H9 (cell line): ENCODE measurements around the gene LSS. TPM values are rescaled to one million over a fixed set of nuclear protein-coding genes. Genes with fewer than 3 reads are reported as not detected.
"Not testable (repeated sequence)": the region's sequence is repeated elsewhere in the genome, so short reads cannot be mapped to it uniquely, and the experiment has no call there.

Experiments used
- DNase-seq: peaks from one replicate; pipeline ENCODE4 v3.0.0-alpha.2; 2017
- H2AFZ ChIP-seq: one replicate; pipeline ENCODE4 v1.6.1; 2013; ENCODE audit warnings: mild to moderate bottlenecking, low read length, control low read depth, moderate library complexity
- H2AK5ac ChIP-seq: 2 replicates; pipeline ENCODE4 v1.6.1; 2013; ENCODE audit warnings: low read length, control low read depth, mixed read lengths; ENCODE audit not compliant: insufficient read length
- H2BK120ac ChIP-seq: one replicate; pipeline ENCODE4 v1.6.1; 2013; ENCODE audit warnings: low read depth, mild to moderate bottlenecking, low read length, control low read depth, inconsistent platforms; ENCODE audit not compliant: poor library complexity, severe bottlenecking
- H2BK12ac ChIP-seq: 2 replicates; pipeline ENCODE4 v1.6.1; 2013; ENCODE audit warnings: low read length, control low read depth, mixed read lengths, low read depth; ENCODE audit not compliant: insufficient read length
- H2BK15ac ChIP-seq: 2 replicates; pipeline ENCODE4 v1.6.1; 2013; ENCODE audit warnings: low read depth, low read length, control low read depth
- H2BK20ac ChIP-seq: one replicate; pipeline ENCODE4 v1.6.1; 2013; ENCODE audit warnings: low read depth, mild to moderate bottlenecking, low read length, control low read depth, inconsistent platforms; ENCODE audit not compliant: poor library complexity, severe bottlenecking
- H2BK5ac ChIP-seq: 2 replicates; pipeline ENCODE4 v1.6.1; 2013; ENCODE audit warnings: low read length, control low read depth, mixed read lengths; ENCODE audit not compliant: insufficient read length
- H3K14ac ChIP-seq: 2 replicates; pipeline ENCODE4 v1.6.1; 2013; ENCODE audit warnings: low read length, control low read depth; ENCODE audit not compliant: insufficient read depth
- H3K18ac ChIP-seq: 2 replicates; pipeline ENCODE4 v1.6.1; 2013; ENCODE audit warnings: low read depth, mild to moderate bottlenecking, mixed read lengths, low read length, control low read depth; ENCODE audit not compliant: insufficient read length
- H3K23ac ChIP-seq: 2 replicates; pipeline ENCODE4 v1.6.1; 2013; ENCODE audit warnings: low read length, control low read depth, mixed read lengths, low read depth; ENCODE audit not compliant: insufficient read length
- H3K23me2 ChIP-seq: 2 replicates; pipeline ENCODE4 v1.6.1; 2013; ENCODE audit warnings: low read depth, mild to moderate bottlenecking, mixed read lengths, low read length, control low read depth; ENCODE audit not compliant: insufficient read length, poor library complexity, severe bottlenecking
- H3K27ac ChIP-seq: 2 replicates; pipeline ENCODE4 v1.5.1; 2013; ENCODE audit warnings: low read length, control low read depth, mixed read lengths, low read depth; ENCODE audit not compliant: insufficient read length
- H3K27me3 ChIP-seq: 2 replicates; pipeline ENCODE4 v1.6.1; 2013; ENCODE audit warnings: low read length, control low read depth, inconsistent platforms; ENCODE audit not compliant: insufficient read depth
- H3K4ac ChIP-seq: 2 replicates; pipeline ENCODE4 v1.6.1; 2013; ENCODE audit warnings: low read depth, mild to moderate bottlenecking, control low read depth, inconsistent platforms, low read length, moderate library complexity
- H3K4me1 ChIP-seq: 2 replicates; pipeline ENCODE4 v1.6.1; 2013; ENCODE audit warnings: low read length, control low read depth, inconsistent platforms; ENCODE audit not compliant: insufficient read depth
- H3K4me2 ChIP-seq: 2 replicates; pipeline ENCODE4 v1.6.1; 2013; ENCODE audit warnings: low read length, control low read depth, mixed read lengths; ENCODE audit not compliant: insufficient read length, insufficient read depth
- H3K56ac ChIP-seq: 2 replicates; pipeline ENCODE4 v1.6.1; 2013; ENCODE audit warnings: low read depth, mild to moderate bottlenecking, mixed read lengths, low read length, control low read depth; ENCODE audit not compliant: insufficient read length
- H3K79me1 ChIP-seq: 2 replicates; pipeline ENCODE4 v1.6.1; 2013; ENCODE audit warnings: low read depth, mild to moderate bottlenecking, moderate library complexity, low read length, control low read depth, inconsistent platforms; ENCODE audit not compliant: insufficient read depth, poor library complexity, severe bottlenecking
- H3K79me2 ChIP-seq: 2 replicates; pipeline ENCODE4 v1.6.1; 2013; ENCODE audit warnings: low read length, control low read depth, inconsistent platforms; ENCODE audit not compliant: insufficient read depth
- H3K9ac ChIP-seq: 2 replicates; pipeline ENCODE4 v1.6.1; 2013; ENCODE audit warnings: low read length, control low read depth, mixed read lengths; ENCODE audit not compliant: insufficient read length; ENCODE audit errors: extremely low read depth
- H3K9me3 ChIP-seq: one replicate; pipeline ENCODE4 v1.6.1; 2013; ENCODE audit warnings: low read depth, low read length, inconsistent platforms; ENCODE audit not compliant: control insufficient read depth
- H3T11ph ChIP-seq: one replicate; pipeline ENCODE4 v1.6.1; 2013; ENCODE audit warnings: mild to moderate bottlenecking, low read length, control low read depth, inconsistent platforms
- H4K20me1 ChIP-seq: one replicate; pipeline ENCODE4 v1.6.1; 2013; ENCODE audit not compliant: control insufficient read depth, insufficient read length, insufficient read depth
- H4K5ac ChIP-seq: 2 replicates; pipeline ENCODE4 v1.6.1; 2013; ENCODE audit warnings: low read depth, mild to moderate bottlenecking, mixed read lengths, low read length, control low read depth; ENCODE audit not compliant: insufficient read length
- H4K8ac ChIP-seq: replicated peaks from 2 replicates; pipeline ENCODE4 v1.6.1; 2013; ENCODE audit warnings: low read length, control low read depth, mixed read lengths, low read depth; ENCODE audit not compliant: insufficient read length
- H4K91ac ChIP-seq: 2 replicates; pipeline ENCODE4 v1.6.1; 2013; ENCODE audit warnings: low read depth, mild to moderate bottlenecking, moderate library complexity, mixed read lengths, low read length, control low read depth; ENCODE audit not compliant: insufficient read length
- H3K27ac Mint-ChIP-seq, 3 experiments: 2 replicates in 2 of 3; 3 replicates in 1 of 3; pipeline ENCODE4 v1.8.0; 2020 to 2021; ENCODE audit warnings: mixed read lengths in 3 of 3, mild to moderate bottlenecking in 1 of 3, moderate library complexity in 1 of 3
- H3K27me3 Mint-ChIP-seq: 2 replicates; pipeline ENCODE4 v1.8.0; 2021; ENCODE audit warnings: low read depth, mild to moderate bottlenecking, moderate library complexity, mixed read lengths
- H3K36me3 Mint-ChIP-seq, 3 experiments: 2 replicates in 2 of 3; 3 replicates in 1 of 3; pipeline ENCODE4 v1.8.0; 2020 to 2021; ENCODE audit warnings: low read depth in 3 of 3, mixed read lengths in 3 of 3; ENCODE audit not compliant: insufficient read depth in 1 of 3
- H3K4me1 Mint-ChIP-seq, 2 experiments: 2 replicates each; pipeline ENCODE4 v1.8.0; 2020; ENCODE audit warnings: mixed read lengths in 2 of 2
- H3K4me3 Mint-ChIP-seq, 2 experiments: 2 replicates in 1 of 2; 3 replicates in 1 of 2; pipeline ENCODE4 v1.8.0; 2020 to 2021; ENCODE audit warnings: mild to moderate bottlenecking in 2 of 2, mixed read lengths in 2 of 2, moderate library complexity in 1 of 2
- H3K9me3 Mint-ChIP-seq, 2 experiments: 2 replicates in 1 of 2; 3 replicates in 1 of 2; pipeline ENCODE4 v1.8.0; 2020; ENCODE audit warnings: mild to moderate bottlenecking in 2 of 2, mixed read lengths in 2 of 2, moderate library complexity in 1 of 2
- WGBS: extraction: QIAGEN DNeasy Blood & Tissue Kit; methylation state at CpG from one replicate; pipeline ENCODE4 v1.1.7; 2013; ENCODE audit warnings: missing lambda C conversion rate, low lambda C conversion rate, mixed read lengths; ENCODE audit not compliant: insufficient read length; ENCODE audit errors: extremely low coverage; 5-methylcytosine and 5-hydroxymethylcytosine counted together
- total RNA-seq: library from RNA; stranded (reverse); gene quantifications from 2 replicates; pipeline ENCODE4 v1.2.1, GENCODE V29; 2021
- TF ChIP-seq, protein P1 (sequence below): fragments of 200-600 bp; sonication (generic); conservative IDR thresholded peaks from 3 replicates; pipeline ENCODE4 v1.8.0; 2021; ENCODE audit warnings: antibody characterized with exemption, mild to moderate bottlenecking

Gene LSS
- total RNA-seq, 1 experiment from 2014 or later = 69.2 TPM

DNA sequence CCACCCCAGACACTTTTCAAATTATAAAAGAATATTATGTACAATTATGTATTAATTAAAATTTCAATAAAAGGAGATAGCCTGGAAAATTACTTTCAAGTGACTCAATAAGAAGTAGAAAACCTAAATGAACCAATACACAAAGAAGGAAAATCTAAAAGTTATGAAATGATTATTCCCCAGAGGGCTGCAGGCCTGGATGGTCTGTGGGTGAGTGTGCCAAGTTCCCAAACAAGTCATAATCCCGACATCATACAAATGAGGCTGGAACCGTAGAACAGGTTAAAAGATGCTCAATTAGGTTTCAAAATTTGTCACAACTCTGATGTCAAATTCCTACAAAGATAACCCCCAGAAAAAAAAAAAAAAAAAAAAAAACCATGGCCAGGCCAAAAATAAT, 57.0 kb downstream of the LSS start:
- no peaks in the 10 kb centered on the region for H3K9me3 ChIP-seq
- H3K23ac ChIP-seq = no peak overlapping the region
- H3K27me3 ChIP-seq = no peaks in the 10 kb centered on the region
- no peak overlapping the region for H4K8ac ChIP-seq
- no peak overlapping the region for H2BK5ac ChIP-seq
- TF ChIP-seq, protein P1, sequence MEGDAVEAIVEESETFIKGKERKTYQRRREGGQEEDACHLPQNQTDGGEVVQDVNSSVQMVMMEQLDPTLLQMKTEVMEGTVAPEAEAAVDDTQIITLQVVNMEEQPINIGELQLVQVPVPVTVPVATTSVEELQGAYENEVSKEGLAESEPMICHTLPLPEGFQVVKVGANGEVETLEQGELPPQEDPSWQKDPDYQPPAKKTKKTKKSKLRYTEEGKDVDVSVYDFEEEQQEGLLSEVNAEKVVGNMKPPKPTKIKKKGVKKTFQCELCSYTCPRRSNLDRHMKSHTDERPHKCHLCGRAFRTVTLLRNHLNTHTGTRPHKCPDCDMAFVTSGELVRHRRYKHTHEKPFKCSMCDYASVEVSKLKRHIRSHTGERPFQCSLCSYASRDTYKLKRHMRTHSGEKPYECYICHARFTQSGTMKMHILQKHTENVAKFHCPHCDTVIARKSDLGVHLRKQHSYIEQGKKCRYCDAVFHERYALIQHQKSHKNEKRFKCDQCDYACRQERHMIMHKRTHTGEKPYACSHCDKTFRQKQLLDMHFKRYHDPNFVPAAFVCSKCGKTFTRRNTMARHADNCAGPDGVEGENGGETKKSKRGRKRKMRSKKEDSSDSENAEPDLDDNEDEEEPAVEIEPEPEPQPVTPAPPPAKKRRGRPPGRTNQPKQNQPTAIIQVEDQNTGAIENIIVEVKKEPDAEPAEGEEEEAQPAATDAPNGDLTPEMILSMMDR = no peak
- H2AFZ ChIP-seq = no peak overlapping the region
- WGBS = no CpG with 5 or more reads among the region's 2 CpGs
- no peak overlapping the region for H2BK120ac ChIP-seq
- H3K14ac ChIP-seq = no peak overlapping the region
- no peak overlapping the region for H2BK20ac ChIP-seq
- H3K56ac ChIP-seq = no peak overlapping the region
- no peak overlapping the region for H3K27ac Mint-ChIP-seq
- peaks cover 6% of the 10 kb centered on the region for H3K79me1 ChIP-seq
- no peak overlapping the region for H2BK15ac ChIP-seq
- peaks cover 0 to 19% of the 10 kb centered on the region in 2 experiments; a peak in 4 of 5 replicates for H3K9me3 Mint-ChIP-seq
- H3K23me2 ChIP-seq = no peaks in the 10 kb centered on the region
- H3K79me2 ChIP-seq = no peaks in the 10 kb centered on the region; the same call in 1 of the 2 replicates
- no peak overlapping the region for H4K5ac ChIP-seq
- peaks cover 0 to 15% (median 2%) of the 10 kb centered on the region in 3 experiments; a peak in 5 of 7 replicates for H3K36me3 Mint-ChIP-seq
- H3K4ac ChIP-seq = no peak overlapping the region
- no peak overlapping the region for H2AK5ac ChIP-seq
- H3K4me2 ChIP-seq = no peak overlapping the region
- peaks cover 0 to 7% of the 10 kb centered on the region in 2 experiments; a peak in 2 of 4 replicates for H3K4me1 Mint-ChIP-seq
- H2BK12ac ChIP-seq = no peak overlapping the region
- no peak for DNase-seq
- 0 out of 2 replicates have a peak, but pooled peaks cover 3% of the 10 kb centered on the region for H3K4me1 ChIP-seq
- H3T11ph ChIP-seq = no peak overlapping the region
- H3K27ac ChIP-seq = no peak overlapping the region
- no peaks in the 10 kb centered on the region for H3K27me3 Mint-ChIP-seq
- no peak overlapping the region for H4K91ac ChIP-seq
- H3K18ac ChIP-seq = no peak overlapping the region
- H3K9ac ChIP-seq = no peak overlapping the region
- H3K4me3 Mint-ChIP-seq = no peak overlapping the region; a peak in 1 of 5 replicates
- H4K20me1 ChIP-seq = no peaks in the 10 kb centered on the region

GRCh38 chr21:46170436-46171193, 58.0 kb downstream of the LSS start:
- not testable (repeated sequence) for H2BK12ac ChIP-seq, H4K8ac ChIP-seq, H3T11ph ChIP-seq, H2AFZ ChIP-seq, H2BK120ac ChIP-seq, H3K27ac ChIP-seq, H3K79me2 ChIP-seq, H3K27me3 ChIP-seq, H3K4me1 ChIP-seq, H3K9ac ChIP-seq, DNase-seq, H3K9me3 ChIP-seq, H3K18ac ChIP-seq, H3K4me2 ChIP-seq, H3K56ac ChIP-seq, H3K23me2 ChIP-seq, H4K5ac ChIP-seq, H4K91ac ChIP-seq, H3K4me1 Mint-ChIP-seq, H3K27ac Mint-ChIP-seq, H3K27me3 Mint-ChIP-seq, H2BK20ac ChIP-seq, H3K23ac ChIP-seq, H2BK15ac ChIP-seq, H3K4ac ChIP-seq, H2BK5ac ChIP-seq, H4K20me1 ChIP-seq, H2AK5ac ChIP-seq, H3K14ac ChIP-seq, H3K79me1 ChIP-seq
- peaks cover 0 to 13% (median 2%) of the 10 kb centered on the region in 3 experiments; a peak in 4 of 7 replicates for H3K36me3 Mint-ChIP-seq
- peak overlapping the region in 1 of 2 experiments; percentile 33; a peak in 1 of 5 replicates for H3K4me3 Mint-ChIP-seq
- H3K9me3 Mint-ChIP-seq = peaks cover 0 to 14% of the 10 kb centered on the region in 2 experiments; a peak in 2 of 5 replicates
- no CpG with 5 or more reads among the region's 1 CpG for WGBS
